ENCODE results near the gene GRIA4. TPM values are rescaled to one million over a fixed set of nuclear protein-coding genes. Genes with fewer than 3 reads are reported as not detected.

Gene GRIA4
- total and polyA plus RNA-seq, 2 of the 13 experiments (the other 11 are each of a cell fraction or from before 2014, with no cell fraction given), result not detected

DNA sequence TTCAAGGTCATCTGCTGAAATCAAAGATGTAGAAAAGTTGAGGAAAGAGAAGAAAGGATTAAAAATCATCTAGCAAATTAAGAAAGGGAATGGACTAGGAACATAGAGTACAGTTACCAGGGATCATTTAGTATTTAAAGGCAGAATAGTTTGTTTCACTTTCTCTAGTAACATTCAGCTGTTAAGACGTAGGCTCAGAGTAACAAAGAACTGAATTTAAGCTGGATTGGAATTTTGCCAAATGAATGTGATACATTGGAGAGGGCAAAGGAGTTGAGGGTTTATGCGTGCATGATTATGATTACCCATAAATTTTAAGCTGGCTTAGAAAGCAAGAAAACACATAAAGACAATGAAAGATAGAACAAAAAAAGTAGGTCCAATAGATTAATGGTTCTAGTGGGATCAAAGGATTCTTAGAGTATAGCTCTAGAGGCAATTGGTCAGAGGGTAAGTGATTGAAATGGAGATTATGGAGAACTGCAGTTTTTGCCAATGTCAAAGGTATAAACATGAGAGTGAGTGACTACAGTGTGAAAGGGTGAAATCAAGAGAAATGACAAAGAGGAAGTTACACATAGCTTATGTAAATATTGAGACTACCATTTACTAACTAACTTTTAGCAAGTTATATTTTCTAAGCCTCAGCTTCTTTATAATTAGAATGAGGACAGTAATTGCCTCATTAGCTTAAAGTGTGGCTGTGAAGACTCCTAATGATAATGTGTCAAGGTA is 190.0 kb downstream of the GRIA4 start:
- Histone ChIP-seq H3K4me1 (ENCODE audit: insufficient read depth, low read length) (no peaks in the 10 kb centered on the region), H4K20me1 (ENCODE audit: insufficient read depth, low read length) (no peaks in the 10 kb centered on the region), H3K4me3 (replicated peaks in 1 of 3; ENCODE audit: insufficient read depth in 1 of 3, low read depth in 2 of 3, low read length in 3 of 3) (no peak overlapping the region), H3K9me3 (ENCODE audit: low read length) (no peaks in the 10 kb centered on the region), H3K27me3 (ENCODE audit: control insufficient read depth in 1 of 2, insufficient read depth in 2 of 2, low read length in 2 of 2) (no peaks in the 10 kb centered on the region), H3K36me3 (replicated peaks in 1 of 2; ENCODE audit: control insufficient read depth in 1 of 2, insufficient read depth in 2 of 2, low read length in 2 of 2) (no peaks in the 10 kb centered on the region), H3K27ac (ENCODE audit: extremely low read length, insufficient read depth, low read length) (no peak overlapping the region), H3K4me2 (ENCODE audit: low read depth, low read length) (no peak overlapping the region), H3K9ac (ENCODE audit: insufficient read depth, low read depth, low read length) (no peak overlapping the region), H2AFZ (ENCODE audit: low read length) (no peak overlapping the region), H3K79me2 (ENCODE audit: insufficient read depth, low read length) (no peaks in the 10 kb centered on the region)
- intact Hi-C loops (cut with micrococcal nuclease; ENCODE audit: unreplicated experiment) (no loop called here), in situ Hi-C loops (cut with HindIII; ENCODE audit: extremely low pct_ligation_motif_present, low pct_unique_long_range_greater_than_20kb) (no loop called here)
- BruUV-seq (replicated peaks), result no TSS peak
- CTCF ChIA-PET (ENCODE audit: low intra/inter-chr PET ratio, low total read pairs), result no interaction called here
- POLR2A ChIA-PET, result no interaction called here
- WGBS (ENCODE audit: low lambda C conversion rate), result 23% methylated on average over 2 of the region's 2 CpGs
- DNase-seq (ENCODE audit: low spot score), result no peak
- TF ChIP-seq, protein P1, sequence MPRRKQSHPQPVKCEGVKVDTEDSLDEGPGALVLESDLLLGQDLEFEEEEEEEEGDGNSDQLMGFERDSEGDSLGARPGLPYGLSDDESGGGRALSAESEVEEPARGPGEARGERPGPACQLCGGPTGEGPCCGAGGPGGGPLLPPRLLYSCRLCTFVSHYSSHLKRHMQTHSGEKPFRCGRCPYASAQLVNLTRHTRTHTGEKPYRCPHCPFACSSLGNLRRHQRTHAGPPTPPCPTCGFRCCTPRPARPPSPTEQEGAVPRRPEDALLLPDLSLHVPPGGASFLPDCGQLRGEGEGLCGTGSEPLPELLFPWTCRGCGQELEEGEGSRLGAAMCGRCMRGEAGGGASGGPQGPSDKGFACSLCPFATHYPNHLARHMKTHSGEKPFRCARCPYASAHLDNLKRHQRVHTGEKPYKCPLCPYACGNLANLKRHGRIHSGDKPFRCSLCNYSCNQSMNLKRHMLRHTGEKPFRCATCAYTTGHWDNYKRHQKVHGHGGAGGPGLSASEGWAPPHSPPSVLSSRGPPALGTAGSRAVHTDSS (CRISPR knock-in tag; conservative IDR thresholded peaks at IDR 0.05), result no peak
- TF ChIP-seq AGO1 (IDR thresholded peaks at IDR 0.05; ENCODE audit: low read depth, low read length, poor library complexity, severe bottlenecking), result no peak
- TF ChIP-seq, protein P2, sequence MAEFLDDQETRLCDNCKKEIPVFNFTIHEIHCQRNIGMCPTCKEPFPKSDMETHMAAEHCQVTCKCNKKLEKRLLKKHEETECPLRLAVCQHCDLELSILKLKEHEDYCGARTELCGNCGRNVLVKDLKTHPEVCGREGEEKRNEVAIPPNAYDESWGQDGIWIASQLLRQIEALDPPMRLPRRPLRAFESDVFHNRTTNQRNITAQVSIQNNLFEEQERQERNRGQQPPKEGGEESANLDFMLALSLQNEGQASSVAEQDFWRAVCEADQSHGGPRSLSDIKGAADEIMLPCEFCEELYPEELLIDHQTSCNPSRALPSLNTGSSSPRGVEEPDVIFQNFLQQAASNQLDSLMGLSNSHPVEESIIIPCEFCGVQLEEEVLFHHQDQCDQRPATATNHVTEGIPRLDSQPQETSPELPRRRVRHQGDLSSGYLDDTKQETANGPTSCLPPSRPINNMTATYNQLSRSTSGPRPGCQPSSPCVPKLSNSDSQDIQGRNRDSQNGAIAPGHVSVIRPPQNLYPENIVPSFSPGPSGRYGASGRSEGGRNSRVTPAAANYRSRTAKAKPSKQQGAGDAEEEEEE (CRISPR knock-in tag; IDR thresholded peaks at IDR 0.05; ENCODE audit: borderline replicate concordance), result no peak
- TF ChIP-seq, protein P3, sequence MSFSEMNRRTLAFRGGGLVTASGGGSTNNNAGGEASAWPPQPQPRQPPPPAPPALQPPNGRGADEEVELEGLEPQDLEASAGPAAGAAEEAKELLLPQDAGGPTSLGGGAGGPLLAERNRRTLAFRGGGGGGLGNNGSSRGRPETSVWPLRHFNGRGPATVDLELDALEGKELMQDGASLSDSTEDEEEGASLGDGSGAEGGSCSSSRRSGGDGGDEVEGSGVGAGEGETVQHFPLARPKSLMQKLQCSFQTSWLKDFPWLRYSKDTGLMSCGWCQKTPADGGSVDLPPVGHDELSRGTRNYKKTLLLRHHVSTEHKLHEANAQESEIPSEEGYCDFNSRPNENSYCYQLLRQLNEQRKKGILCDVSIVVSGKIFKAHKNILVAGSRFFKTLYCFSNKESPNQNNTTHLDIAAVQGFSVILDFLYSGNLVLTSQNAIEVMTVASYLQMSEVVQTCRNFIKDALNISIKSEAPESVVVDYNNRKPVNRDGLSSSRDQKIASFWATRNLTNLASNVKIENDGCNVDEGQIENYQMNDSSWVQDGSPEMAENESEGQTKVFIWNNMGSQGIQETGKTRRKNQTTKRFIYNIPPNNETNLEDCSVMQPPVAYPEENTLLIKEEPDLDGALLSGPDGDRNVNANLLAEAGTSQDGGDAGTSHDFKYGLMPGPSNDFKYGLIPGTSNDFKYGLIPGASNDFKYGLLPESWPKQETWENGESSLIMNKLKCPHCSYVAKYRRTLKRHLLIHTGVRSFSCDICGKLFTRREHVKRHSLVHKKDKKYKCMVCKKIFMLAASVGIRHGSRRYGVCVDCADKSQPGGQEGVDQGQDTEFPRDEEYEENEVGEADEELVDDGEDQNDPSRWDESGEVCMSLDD (CRISPR knock-in tag; IDR thresholded peaks at IDR 0.05; ENCODE audit: borderline replicate concordance), result no peak
- no peak for TF ChIP-seq ZSCAN29 (CRISPR knock-in tag; conservative IDR thresholded peaks at IDR 0.05)
- TF ChIP-seq, protein P4, sequence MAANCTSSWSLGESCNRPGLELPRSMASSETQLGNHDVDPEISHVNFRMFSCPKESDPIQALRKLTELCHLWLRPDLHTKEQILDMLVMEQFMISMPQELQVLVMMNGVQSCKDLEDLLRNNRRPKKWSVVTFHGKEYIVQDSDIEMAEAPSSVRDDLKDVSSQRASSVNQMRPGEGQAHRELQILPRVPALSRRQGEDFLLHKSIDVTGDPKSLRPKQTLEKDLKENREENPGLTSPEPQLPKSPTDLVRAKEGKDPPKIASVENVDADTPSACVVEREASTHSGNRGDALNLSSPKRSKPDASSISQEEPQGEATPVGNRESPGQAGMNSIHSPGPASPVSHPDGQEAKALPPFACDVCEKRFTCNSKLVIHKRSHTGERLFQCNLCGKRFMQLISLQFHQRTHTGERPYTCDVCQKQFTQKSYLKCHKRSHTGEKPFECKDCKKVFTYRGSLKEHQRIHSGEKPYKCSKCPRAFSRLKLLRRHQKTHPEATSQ (CRISPR knock-in tag; IDR thresholded peaks at IDR 0.05; ENCODE audit: borderline replicate concordance), result no peak
- no peak for TF ChIP-seq ZNF333 (CRISPR knock-in tag; IDR thresholded peaks at IDR 0.05; ENCODE audit: borderline replicate concordance)
- TF ChIP-seq MAFG (CRISPR knock-in tag; IDR thresholded peaks at IDR 0.05), result no peak
- no peak for TF ChIP-seq ZNF160 (CRISPR knock-in tag; IDR thresholded peaks at IDR 0.05)
- TF ChIP-seq, protein P5, sequence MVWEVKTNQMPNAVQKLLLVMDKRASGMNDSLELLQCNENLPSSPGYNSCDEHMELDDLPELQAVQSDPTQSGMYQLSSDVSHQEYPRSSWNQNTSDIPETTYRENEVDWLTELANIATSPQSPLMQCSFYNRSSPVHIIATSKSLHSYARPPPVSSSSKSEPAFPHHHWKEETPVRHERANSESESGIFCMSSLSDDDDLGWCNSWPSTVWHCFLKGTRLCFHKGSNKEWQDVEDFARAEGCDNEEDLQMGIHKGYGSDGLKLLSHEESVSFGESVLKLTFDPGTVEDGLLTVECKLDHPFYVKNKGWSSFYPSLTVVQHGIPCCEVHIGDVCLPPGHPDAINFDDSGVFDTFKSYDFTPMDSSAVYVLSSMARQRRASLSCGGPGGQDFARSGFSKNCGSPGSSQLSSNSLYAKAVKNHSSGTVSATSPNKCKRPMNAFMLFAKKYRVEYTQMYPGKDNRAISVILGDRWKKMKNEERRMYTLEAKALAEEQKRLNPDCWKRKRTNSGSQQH (CRISPR knock-in tag; IDR thresholded peaks at IDR 0.05; ENCODE audit: low read depth), result no peak
- FAIRE-seq, result no peak
- ATAC-seq, result no peak
